ENCODE results near the gene RCBTB2.

The RCBTB2 gene

DNA sequence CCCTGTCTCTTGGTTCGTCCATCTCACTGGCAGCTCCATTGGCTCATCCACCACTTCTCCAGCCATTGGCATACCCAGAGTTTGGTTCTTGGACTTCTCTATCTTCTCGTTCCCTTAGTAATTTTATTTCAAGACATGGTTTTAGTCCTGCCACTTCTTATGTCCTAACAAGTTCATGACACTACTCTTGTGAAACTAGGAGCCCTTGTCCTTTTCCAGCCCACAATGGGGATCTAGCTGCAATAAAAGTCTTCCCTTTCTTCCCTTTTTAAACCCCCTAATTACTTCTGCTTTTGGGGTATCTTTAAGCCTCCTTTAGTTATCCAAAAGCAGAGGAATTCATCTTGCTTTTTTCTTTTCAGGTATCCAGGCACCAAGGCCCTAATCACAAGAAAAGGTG, 2.9 kb upstream of the RCBTB2 start:
- TF ChIP-seq, protein P1, sequence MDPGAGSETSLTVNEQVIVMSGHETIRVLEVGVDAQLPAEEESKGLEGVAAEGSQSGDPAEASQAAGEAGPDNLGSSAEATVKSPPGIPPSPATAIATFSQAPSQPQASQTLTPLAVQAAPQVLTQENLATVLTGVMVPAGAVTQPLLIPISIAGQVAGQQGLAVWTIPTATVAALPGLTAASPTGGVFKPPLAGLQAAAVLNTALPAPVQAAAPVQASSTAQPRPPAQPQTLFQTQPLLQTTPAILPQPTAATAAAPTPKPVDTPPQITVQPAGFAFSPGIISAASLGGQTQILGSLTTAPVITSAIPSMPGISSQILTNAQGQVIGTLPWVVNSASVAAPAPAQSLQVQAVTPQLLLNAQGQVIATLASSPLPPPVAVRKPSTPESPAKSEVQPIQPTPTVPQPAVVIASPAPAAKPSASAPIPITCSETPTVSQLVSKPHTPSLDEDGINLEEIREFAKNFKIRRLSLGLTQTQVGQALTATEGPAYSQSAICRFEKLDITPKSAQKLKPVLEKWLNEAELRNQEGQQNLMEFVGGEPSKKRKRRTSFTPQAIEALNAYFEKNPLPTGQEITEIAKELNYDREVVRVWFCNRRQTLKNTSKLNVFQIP (CRISPR knock-in tag; IDR thresholded peaks at IDR 0.05; ENCODE audit: borderline replicate concordance, low read depth) = no peak
- no peak for TF ChIP-seq PPARA (CRISPR knock-in tag; IDR thresholded peaks at IDR 0.05; ENCODE audit: borderline replicate concordance)
- TF ChIP-seq ISL1 (CRISPR knock-in tag; IDR thresholded peaks at IDR 0.05) = no peak
- TF ChIP-seq, protein P2, sequence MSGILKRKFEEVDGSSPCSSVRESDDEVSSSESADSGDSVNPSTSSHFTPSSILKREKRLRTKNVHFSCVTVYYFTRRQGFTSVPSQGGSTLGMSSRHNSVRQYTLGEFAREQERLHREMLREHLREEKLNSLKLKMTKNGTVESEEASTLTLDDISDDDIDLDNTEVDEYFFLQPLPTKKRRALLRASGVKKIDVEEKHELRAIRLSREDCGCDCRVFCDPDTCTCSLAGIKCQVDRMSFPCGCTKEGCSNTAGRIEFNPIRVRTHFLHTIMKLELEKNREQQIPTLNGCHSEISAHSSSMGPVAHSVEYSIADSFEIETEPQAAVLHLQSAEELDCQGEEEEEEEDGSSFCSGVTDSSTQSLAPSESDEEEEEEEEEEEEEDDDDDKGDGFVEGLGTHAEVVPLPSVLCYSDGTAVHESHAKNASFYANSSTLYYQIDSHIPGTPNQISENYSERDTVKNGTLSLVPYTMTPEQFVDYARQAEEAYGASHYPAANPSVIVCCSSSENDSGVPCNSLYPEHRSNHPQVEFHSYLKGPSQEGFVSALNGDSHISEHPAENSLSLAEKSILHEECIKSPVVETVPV (CRISPR knock-in tag; IDR thresholded peaks at IDR 0.05) = no peak
- no peak for TF ChIP-seq CSDC2 (CRISPR knock-in tag; IDR thresholded peaks at IDR 0.05)
- TF ChIP-seq, protein P3, sequence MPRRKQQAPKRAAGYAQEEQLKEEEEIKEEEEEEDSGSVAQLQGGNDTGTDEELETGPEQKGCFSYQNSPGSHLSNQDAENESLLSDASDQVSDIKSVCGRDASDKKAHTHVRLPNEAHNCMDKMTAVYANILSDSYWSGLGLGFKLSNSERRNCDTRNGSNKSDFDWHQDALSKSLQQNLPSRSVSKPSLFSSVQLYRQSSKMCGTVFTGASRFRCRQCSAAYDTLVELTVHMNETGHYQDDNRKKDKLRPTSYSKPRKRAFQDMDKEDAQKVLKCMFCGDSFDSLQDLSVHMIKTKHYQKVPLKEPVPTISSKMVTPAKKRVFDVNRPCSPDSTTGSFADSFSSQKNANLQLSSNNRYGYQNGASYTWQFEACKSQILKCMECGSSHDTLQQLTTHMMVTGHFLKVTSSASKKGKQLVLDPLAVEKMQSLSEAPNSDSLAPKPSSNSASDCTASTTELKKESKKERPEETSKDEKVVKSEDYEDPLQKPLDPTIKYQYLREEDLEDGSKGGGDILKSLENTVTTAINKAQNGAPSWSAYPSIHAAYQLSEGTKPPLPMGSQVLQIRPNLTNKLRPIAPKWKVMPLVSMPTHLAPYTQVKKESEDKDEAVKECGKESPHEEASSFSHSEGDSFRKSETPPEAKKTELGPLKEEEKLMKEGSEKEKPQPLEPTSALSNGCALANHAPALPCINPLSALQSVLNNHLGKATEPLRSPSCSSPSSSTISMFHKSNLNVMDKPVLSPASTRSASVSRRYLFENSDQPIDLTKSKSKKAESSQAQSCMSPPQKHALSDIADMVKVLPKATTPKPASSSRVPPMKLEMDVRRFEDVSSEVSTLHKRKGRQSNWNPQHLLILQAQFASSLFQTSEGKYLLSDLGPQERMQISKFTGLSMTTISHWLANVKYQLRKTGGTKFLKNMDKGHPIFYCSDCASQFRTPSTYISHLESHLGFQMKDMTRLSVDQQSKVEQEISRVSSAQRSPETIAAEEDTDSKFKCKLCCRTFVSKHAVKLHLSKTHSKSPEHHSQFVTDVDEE (CRISPR knock-in tag; IDR thresholded peaks at IDR 0.05) = no peak
- no peak for TF ChIP-seq ZFP3 (CRISPR knock-in tag; IDR thresholded peaks at IDR 0.05)
- no peak for TF ChIP-seq RARB (CRISPR knock-in tag; IDR thresholded peaks at IDR 0.05)
- TF ChIP-seq TCF4 (CRISPR knock-in tag; IDR thresholded peaks at IDR 0.05; ENCODE audit: borderline replicate concordance) = no peak
- TF ChIP-seq ZC3H10 (CRISPR knock-in tag; IDR thresholded peaks at IDR 0.05) = no peak
- TF ChIP-seq OSR1 (CRISPR knock-in tag; IDR thresholded peaks at IDR 0.05) = no peak
- no peak for TF ChIP-seq SNAI2 (CRISPR knock-in tag; IDR thresholded peaks at IDR 0.05)
- no peak for TF ChIP-seq ESRRG (CRISPR knock-in tag; IDR thresholded peaks at IDR 0.05)
- TF ChIP-seq, protein P4, sequence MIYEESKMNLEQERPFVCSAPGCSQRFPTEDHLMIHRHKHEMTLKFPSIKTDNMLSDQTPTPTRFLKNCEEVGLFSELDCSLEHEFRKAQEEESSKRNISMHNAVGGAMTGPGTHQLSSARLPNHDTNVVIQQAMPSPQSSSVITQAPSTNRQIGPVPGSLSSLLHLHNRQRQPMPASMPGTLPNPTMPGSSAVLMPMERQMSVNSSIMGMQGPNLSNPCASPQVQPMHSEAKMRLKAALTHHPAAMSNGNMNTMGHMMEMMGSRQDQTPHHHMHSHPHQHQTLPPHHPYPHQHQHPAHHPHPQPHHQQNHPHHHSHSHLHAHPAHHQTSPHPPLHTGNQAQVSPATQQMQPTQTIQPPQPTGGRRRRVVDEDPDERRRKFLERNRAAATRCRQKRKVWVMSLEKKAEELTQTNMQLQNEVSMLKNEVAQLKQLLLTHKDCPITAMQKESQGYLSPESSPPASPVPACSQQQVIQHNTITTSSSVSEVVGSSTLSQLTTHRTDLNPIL (CRISPR knock-in tag; IDR thresholded peaks at IDR 0.05; ENCODE audit: low read depth) = no peak
- TF ChIP-seq, protein P5, sequence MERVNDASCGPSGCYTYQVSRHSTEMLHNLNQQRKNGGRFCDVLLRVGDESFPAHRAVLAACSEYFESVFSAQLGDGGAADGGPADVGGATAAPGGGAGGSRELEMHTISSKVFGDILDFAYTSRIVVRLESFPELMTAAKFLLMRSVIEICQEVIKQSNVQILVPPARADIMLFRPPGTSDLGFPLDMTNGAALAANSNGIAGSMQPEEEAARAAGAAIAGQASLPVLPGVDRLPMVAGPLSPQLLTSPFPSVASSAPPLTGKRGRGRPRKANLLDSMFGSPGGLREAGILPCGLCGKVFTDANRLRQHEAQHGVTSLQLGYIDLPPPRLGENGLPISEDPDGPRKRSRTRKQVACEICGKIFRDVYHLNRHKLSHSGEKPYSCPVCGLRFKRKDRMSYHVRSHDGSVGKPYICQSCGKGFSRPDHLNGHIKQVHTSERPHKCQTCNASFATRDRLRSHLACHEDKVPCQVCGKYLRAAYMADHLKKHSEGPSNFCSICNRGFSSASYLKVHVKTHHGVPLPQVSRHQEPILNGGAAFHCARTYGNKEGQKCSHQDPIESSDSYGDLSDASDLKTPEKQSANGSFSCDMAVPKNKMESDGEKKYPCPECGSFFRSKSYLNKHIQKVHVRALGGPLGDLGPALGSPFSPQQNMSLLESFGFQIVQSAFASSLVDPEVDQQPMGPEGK (CRISPR knock-in tag; IDR thresholded peaks at IDR 0.05; ENCODE audit: borderline replicate concordance) = no peak
- TF ChIP-seq ARNTL (CRISPR knock-in tag; IDR thresholded peaks at IDR 0.05; ENCODE audit: borderline replicate concordance, low read depth) = no peak
- no peak for TF ChIP-seq ZNF565 (CRISPR knock-in tag; conservative IDR thresholded peaks at IDR 0.05; ENCODE audit: low read depth)
- ATAC-seq = no peak

DNA sequence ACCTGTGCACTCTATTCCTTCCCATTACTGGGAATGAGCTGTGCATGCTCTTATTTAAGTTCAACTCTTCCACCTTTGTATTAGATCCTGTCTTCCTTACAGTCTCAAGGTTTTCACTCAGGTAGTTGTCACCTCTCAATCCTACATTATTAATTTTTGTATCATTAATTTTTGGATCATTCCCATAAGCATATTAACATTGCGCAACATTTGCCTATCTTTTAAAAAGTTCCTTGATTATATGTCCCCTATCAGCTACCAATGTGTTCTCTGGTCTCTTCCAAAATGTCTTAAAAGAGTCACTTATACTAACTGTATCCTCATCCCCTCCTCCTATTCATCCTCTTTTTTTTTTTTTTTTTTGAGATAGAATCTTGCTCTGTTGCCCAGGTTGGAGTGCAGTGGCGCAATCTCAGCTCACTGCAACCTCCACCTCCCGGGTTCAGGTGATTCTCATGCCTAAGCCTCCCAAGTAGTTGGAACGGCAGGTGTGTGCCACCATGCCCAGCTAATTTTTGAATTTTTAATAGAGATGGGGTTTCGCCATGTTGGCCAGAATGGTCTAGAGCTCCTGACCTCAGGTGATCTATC, 2.1 kb upstream of the RCBTB2 start:
- TF ChIP-seq RARB (CRISPR knock-in tag; IDR thresholded peaks at IDR 0.05) (no peak), SNAI2 (CRISPR knock-in tag; IDR thresholded peaks at IDR 0.05) (no peak), PPARA (CRISPR knock-in tag; IDR thresholded peaks at IDR 0.05; ENCODE audit: borderline replicate concordance) (no peak), ESRRG (CRISPR knock-in tag; IDR thresholded peaks at IDR 0.05) (no peak), CSDC2 (CRISPR knock-in tag; IDR thresholded peaks at IDR 0.05) (no peak)
- TF ChIP-seq, protein P4 (CRISPR knock-in tag; IDR thresholded peaks at IDR 0.05; ENCODE audit: low read depth) = no peak
- TF ChIP-seq, protein P3 (CRISPR knock-in tag; IDR thresholded peaks at IDR 0.05) = no peak
- TF ChIP-seq, protein P2 (CRISPR knock-in tag; IDR thresholded peaks at IDR 0.05) = no peak

More for the DNA sequence above, 2.1 kb upstream of the RCBTB2 start:
- no peak for ATAC-seq

All from SK-N-SH treated with all-trans-retinoic acid at 6 μM for 48 hours (cell line).